Left ventricle myocardium inferior (tissue), 1 donor: Measurements from ENCODE around the gene ZNF319. TPM values are rescaled to one million over a fixed set of nuclear protein-coding genes. Genes with fewer than 3 reads are reported as not detected.

Experiments used
- DNase-seq: peaks from one replicate; pipeline ENCODE4 v3.0.0-alpha.2; 2020
- H3K27ac ChIP-seq: fragments of 200-600 bp; replicated peaks from 2 replicates; pipeline ENCODE4 v1.8.0; 2021
- H3K27me3 ChIP-seq: fragments of 200-600 bp; 2 replicates; pipeline ENCODE4 v1.8.0; 2021; ENCODE audit warnings: low read depth
- H3K36me3 ChIP-seq: fragments of 200-600 bp; 2 replicates; pipeline ENCODE4 v1.8.0; 2021
- H3K4me1 ChIP-seq: fragments of 200-600 bp; 2 replicates; pipeline ENCODE4 v1.8.0; 2021
- H3K4me3 ChIP-seq: fragments of 200-600 bp; 2 replicates; pipeline ENCODE4 v1.8.0; 2021; ENCODE audit warnings: mild to moderate bottlenecking, moderate library complexity
- H3K9me3 ChIP-seq: fragments of 200-600 bp; replicated peaks from 2 replicates; pipeline ENCODE4 v1.8.0; 2021
- intact Hi-C: fragments of 100-400 bp; cut with micrococcal nuclease; formaldehyde crosslinking; loops from one replicate; pipeline ENCODE4 v1.11.0; 2022
- total RNA-seq: library from RNA; stranded (reverse); fragmentation: NEBNext Ultra II Directional; extraction: Animal tissue kit (Norgen Biotek cat#: 25700); gene quantifications from one replicate; pipeline ENCODE4 v1.2.1, GENCODE V29; 2021
- TF ChIP-seq, protein P1 (sequence below): fragments of 200-600 bp; IDR thresholded peaks from 2 replicates; pipeline ENCODE4 v1.8.0; 2021; ENCODE audit warnings: antibody characterized with exemption, mild to moderate bottlenecking, borderline replicate concordance
- donor health status: DM: no; HTN: yes; CAD: no; lungs with severe emphysema.

ZNF319 gene
- total RNA-seq, 1 donor from 2014 or later = 10.0 TPM

- peaks cover 14% of the 10 kb centered on the region for H3K27me3 ChIP-seq
- DNase-seq = no peak
- no peaks in the 10 kb centered on the region for H3K36me3 ChIP-seq
- H3K27ac ChIP-seq = no peak overlapping the region
- H3K4me3 ChIP-seq = no peak overlapping the region
- TF ChIP-seq, protein P1, sequence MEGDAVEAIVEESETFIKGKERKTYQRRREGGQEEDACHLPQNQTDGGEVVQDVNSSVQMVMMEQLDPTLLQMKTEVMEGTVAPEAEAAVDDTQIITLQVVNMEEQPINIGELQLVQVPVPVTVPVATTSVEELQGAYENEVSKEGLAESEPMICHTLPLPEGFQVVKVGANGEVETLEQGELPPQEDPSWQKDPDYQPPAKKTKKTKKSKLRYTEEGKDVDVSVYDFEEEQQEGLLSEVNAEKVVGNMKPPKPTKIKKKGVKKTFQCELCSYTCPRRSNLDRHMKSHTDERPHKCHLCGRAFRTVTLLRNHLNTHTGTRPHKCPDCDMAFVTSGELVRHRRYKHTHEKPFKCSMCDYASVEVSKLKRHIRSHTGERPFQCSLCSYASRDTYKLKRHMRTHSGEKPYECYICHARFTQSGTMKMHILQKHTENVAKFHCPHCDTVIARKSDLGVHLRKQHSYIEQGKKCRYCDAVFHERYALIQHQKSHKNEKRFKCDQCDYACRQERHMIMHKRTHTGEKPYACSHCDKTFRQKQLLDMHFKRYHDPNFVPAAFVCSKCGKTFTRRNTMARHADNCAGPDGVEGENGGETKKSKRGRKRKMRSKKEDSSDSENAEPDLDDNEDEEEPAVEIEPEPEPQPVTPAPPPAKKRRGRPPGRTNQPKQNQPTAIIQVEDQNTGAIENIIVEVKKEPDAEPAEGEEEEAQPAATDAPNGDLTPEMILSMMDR = no peak
- H3K4me1 ChIP-seq = peaks cover 8% of the 10 kb centered on the region
- intact Hi-C loops = no loop called here
- H3K9me3 ChIP-seq = no peaks in the 10 kb centered on the region
Observed at GRCh38 chr16:57944970-57945739, 55.3 kb downstream of the ZNF319 start.

Other genes with a start within 250 kb of the ZNF319 start
- 63.5 TPM for gene KIFC3, start 198.2 kb downstream of the ZNF319 start, total RNA-seq
- not detected for gene CNGB1, start 29.5 kb downstream of the ZNF319 start, total RNA-seq
- 35.2 TPM for gene USB1, start 735 bp upstream of the ZNF319 start, total RNA-seq
- 64.1 TPM for gene MMP15, start 25.1 kb upstream of the ZNF319 start, total RNA-seq
- 34.5 TPM for gene CFAP20, start 128.7 kb upstream of the ZNF319 start, total RNA-seq
- 31.5 TPM for gene CSNK2A2, start 197.4 kb upstream of the ZNF319 start, total RNA-seq